Measurements from ENCODE around the gene FAM219B. TPM values are rescaled to one million over a fixed set of nuclear protein-coding genes. Genes with fewer than 3 reads are reported as not detected.

FAM219B gene
- total and polyA plus RNA-seq, 2 of the 8 experiments (the other 6 are each of a cell fraction or from before 2014, with no cell fraction given): 57.1 to 66.6 TPM

- peaks cover 24 to 72% (median 56%) of the 10 kb centered on the region in 4 experiments for H3K36me3 ChIP-seq (ENCODE audit: control insufficient read depth in 2 of 4, insufficient read depth in 4 of 4, low read length in 3 of 4)
- ChIA-PET CTCF (ENCODE audit: partially characterized antibody) (interaction anchor here (0.6 to 2.4 kb wide), 3 partner anchors 19 to 47 kb away, joined by 3 to 7 read pairs (median 3); no protein-coding TSS in a partner anchor), POLR2A (ENCODE audit: partially characterized antibody) (interaction anchor here (0.7 to 1.2 kb wide), 2 partner anchors 9 to 46 kb away, joined by 4 to 6 read pairs; no protein-coding TSS in a partner anchor)
These were observed 13.8 kb upstream of the FAM219B start for GRCh38 chr15:74920456-74920855.

More at GRCh38 chr15:74920456-74920855, 13.8 kb upstream of the FAM219B start:
- no peak for DNase-seq (ENCODE audit: low read depth in 1 of 2, low spot score in 2 of 2)
- H2BK15ac ChIP-seq (ENCODE audit: low read length): no peak overlapping the region
- H4K91ac ChIP-seq (replicated peaks; ENCODE audit: insufficient read length, low read length): no peak overlapping the region
- no peak overlapping the region for H3K4me3 ChIP-seq (ENCODE audit: extremely low read depth in 1 of 4, insufficient read depth in 2 of 4, low read depth in 3 of 4, low read length in 4 of 4)
- H3K4me2 ChIP-seq (ENCODE audit: insufficient read depth in 1 of 2, low read depth in 2 of 2, low read length in 2 of 2): no peak overlapping the region
- no peak overlapping the region for H4K5ac ChIP-seq (ENCODE audit: insufficient read length, low read depth, low read length)
- no peak overlapping the region for H2BK12ac ChIP-seq (ENCODE audit: low read depth, low read length)
- no peaks in the 10 kb centered on the region for H3K79me2 ChIP-seq (ENCODE audit: control insufficient read depth in 1 of 2, insufficient read depth in 2 of 2, low read length in 2 of 2)
- no peak overlapping the region for H3K4ac ChIP-seq (replicated peaks; ENCODE audit: insufficient read length, low read depth, low read length)
- no peak overlapping the region for H2BK20ac ChIP-seq (ENCODE audit: low read length)
- H3K27me3 ChIP-seq (replicated peaks in 1 of 4; ENCODE audit: control insufficient read depth in 3 of 4, extremely low read depth in 1 of 4, insufficient read depth in 3 of 4, low read length in 3 of 4): no peaks in the 10 kb centered on the region
- H3K14ac ChIP-seq (ENCODE audit: insufficient read length): no peak overlapping the region
- no peaks in the 10 kb centered on the region for H3K9me3 ChIP-seq (ENCODE audit: insufficient read depth in 2 of 2, low read depth in 1 of 2, low read length in 1 of 2)
- H3K4me1 ChIP-seq (replicated peaks in 1 of 4; ENCODE audit: control insufficient read depth in 3 of 4, insufficient read depth in 4 of 4, low read length in 3 of 4): no peaks in the 10 kb centered on the region
- H3K27ac ChIP-seq (ENCODE audit: low read depth, low read length): no peak overlapping the region
- no peak for FAIRE-seq
- no peak overlapping the region for H4K8ac ChIP-seq (ENCODE audit: extremely low read depth, insufficient read depth, low read length)
- H3K79me1 ChIP-seq (ENCODE audit: low read depth, low read length): no peaks in the 10 kb centered on the region
- 94% methylated on average over 8 of the region's 8 CpGs; no CpG with 5 or more reads in 1 of the 2 experiments for WGBS, 2 experiments (ENCODE audit: extremely low coverage in 1 of 2, insufficient coverage in 1 of 2, insufficient read length in 1 of 2, insufficient replicate concordance in 2 of 2, low coverage in 1 of 2, low lambda C conversion rate in 2 of 2, missing lambda C conversion rate in 1 of 2)
- peaks cover 0 to 5% of the 10 kb centered on the region in 2 experiments for H4K20me1 ChIP-seq (replicated peaks in 1 of 2; ENCODE audit: control insufficient read depth in 1 of 2, insufficient read depth in 2 of 2, low read length in 2 of 2)
- no peak overlapping the region for H3K18ac ChIP-seq (ENCODE audit: extremely low read depth, low read length)
- no peak overlapping the region for H3K9ac ChIP-seq (replicated peaks in 1 of 4; ENCODE audit: extremely low read depth in 1 of 4, low read depth in 3 of 4, low read length in 3 of 4)
- H3K23ac ChIP-seq (ENCODE audit: insufficient read length): no peak overlapping the region
- no peaks in the 10 kb centered on the region for H3K23me2 ChIP-seq (ENCODE audit: low read depth, low read length)
- H2BK120ac ChIP-seq (replicated peaks; ENCODE audit: low read depth, low read length): no peak overlapping the region
- TF ChIP-seq POLR2AphosphoS5 (IDR thresholded peaks at IDR 0.05; ENCODE audit: low read depth, low read length) (no peak), SP2 (IDR thresholded peaks at IDR 0.05; ENCODE audit: low read length) (no peak), TEAD4 (IDR thresholded peaks at IDR 0.05; ENCODE audit: low read depth, low read length) (no peak), TCF12 (IDR thresholded peaks at IDR 0.05; ENCODE audit: low read depth, low read length) (no peak), KDM4A (IDR thresholded peaks at IDR 0.05; ENCODE audit: low read depth, low read length, severe bottlenecking) (no peak), CTBP2 (IDR thresholded peaks at IDR 0.05; ENCODE audit: borderline replicate concordance, insufficient read depth, insufficient read length, low read length) (no peak), SRF (IDR thresholded peaks at IDR 0.05; ENCODE audit: low read depth, low read length) (no peak), CBX8 (IDR thresholded peaks at IDR 0.05; ENCODE audit: borderline replicate concordance, low read depth, low read length) (no peak), CREB1 (IDR thresholded peaks at IDR 0.05) (no peak), SUZ12 (IDR thresholded peaks at IDR 0.05; ENCODE audit: low read length) (no peak), SP4 (IDR thresholded peaks at IDR 0.05; ENCODE audit: low read length) (no peak), GTF2F1 (IDR thresholded peaks at IDR 0.05; ENCODE audit: borderline replicate concordance, low read depth, low read length) (no peak), RNF2 (IDR thresholded peaks at IDR 0.05; ENCODE audit: borderline replicate concordance, low read depth, low read length, missing control alignments, poor library complexity, severe bottlenecking) (no peak)
- no peak overlapping the region for H3K56ac ChIP-seq (replicated peaks; ENCODE audit: insufficient read length, low read depth, low read length)
- no peak overlapping the region for H2AFZ ChIP-seq (ENCODE audit: low read length)
- no peak overlapping the region for H2AK5ac ChIP-seq (ENCODE audit: low read depth, low read length)
- no peak overlapping the region for H2BK5ac ChIP-seq (ENCODE audit: low read depth, low read length)

All from H1 (cell line).